HepG2 (cell line): ENCODE measurements around the gene PSKH1. TPM values are rescaled to one million over a fixed set of nuclear protein-coding genes. Genes with fewer than 3 reads are reported as not detected.

Experiments
- BRCA1 ChIP-seq: sonication (generic); formaldehyde crosslinking; IDR thresholded peaks from 2 replicates; pipeline ENCODE4 v1.4.0; 2020; ENCODE audit warnings: missing genetic modification reagents
- CENPBD1 ChIP-seq: sonication (generic); formaldehyde crosslinking; IDR thresholded peaks from 2 replicates; pipeline ENCODE4 v1.8.0; 2022; ENCODE audit warnings: missing genetic modification reagents, low read depth, mild to moderate bottlenecking, borderline replicate concordance
- CHD2 ChIP-seq: IDR thresholded peaks from 2 replicates; pipeline ENCODE4 v1.6.1; 2011; ENCODE audit warnings: low read depth, low read length, improper control_type of control experiment
- CTCF ChIP-seq: sonication (generic); formaldehyde crosslinking; IDR thresholded peaks from 2 replicates; pipeline ENCODE4 v1.5.0; 2020; ENCODE audit warnings: mild to moderate bottlenecking, missing genetic modification reagents, moderate library complexity
- ETS1 ChIP-seq: sonication (generic); formaldehyde crosslinking; IDR thresholded peaks from 2 replicates; pipeline ENCODE4 v1.4.0; 2020; ENCODE audit warnings: missing genetic modification reagents
- FOXA1 ChIP-seq, 2 experiments: fragments of 450-650 bp in 1 of 2; sonication (generic) in 1 of 2; formaldehyde crosslinking in 1 of 2; IDR thresholded peaks; 2 replicates each; pipeline versions ENCODE4 v1.4.0 to v1.6.1; 2016 to 2020; ENCODE audit warnings: missing genetic modification reagents in 1 of 2
- GMEB1 ChIP-seq: sonication (generic); formaldehyde crosslinking; IDR thresholded peaks from 2 replicates; pipeline ENCODE4 v1.5.1; 2020; ENCODE audit warnings: missing genetic modification reagents, mild to moderate bottlenecking, borderline replicate concordance
- HES4 ChIP-seq: sonication (generic); formaldehyde crosslinking; IDR thresholded peaks from 2 replicates; pipeline ENCODE4 v1.9.0; 2021; ENCODE audit warnings: mild to moderate bottlenecking, missing genetic modification reagents, borderline replicate concordance
- HOXA3 ChIP-seq: sonication (generic); formaldehyde crosslinking; IDR thresholded peaks from 2 replicates; pipeline ENCODE4 v1.5.0; 2020; ENCODE audit warnings: missing genetic modification reagents
- MIER3 ChIP-seq: IDR thresholded peaks from 2 replicates; pipeline ENCODE4 v1.6.1; 2016; ENCODE audit warnings: missing compliant biosample characterization, borderline replicate concordance
- SALL2 ChIP-seq: sonication (generic); formaldehyde crosslinking; IDR thresholded peaks from 2 replicates; pipeline ENCODE4 v1.8.1; 2023; ENCODE audit warnings: mild to moderate bottlenecking, missing genetic modification reagents, inconsistent platforms
- STAT6 ChIP-seq: sonication (generic); formaldehyde crosslinking; IDR thresholded peaks from 2 replicates; pipeline ENCODE4 v1.4.0; 2020; ENCODE audit warnings: missing genetic modification reagents, mild to moderate bottlenecking, borderline replicate concordance
- TARDBP ChIP-seq: sonication (generic); formaldehyde crosslinking; IDR thresholded peaks from 2 replicates; pipeline ENCODE4 v1.8.0; 2022; ENCODE audit warnings: mild to moderate bottlenecking, missing genetic modification reagents
- TCF7 ChIP-seq: sonication (generic); IDR thresholded peaks from 2 replicates; pipeline ENCODE4 v1.6.1; 2016; ENCODE audit warnings: antibody characterized with exemption, low read depth
- TFDP2 ChIP-seq: sonication (generic); formaldehyde crosslinking; IDR thresholded peaks from 2 replicates; pipeline ENCODE4 v1.4.0; 2020; ENCODE audit warnings: missing genetic modification reagents
- ZNF10 ChIP-seq: sonication (generic); formaldehyde crosslinking; IDR thresholded peaks from 2 replicates; pipeline ENCODE4 v1.4.0; 2020; ENCODE audit warnings: mild to moderate bottlenecking, low read depth, missing genetic modification reagents, borderline replicate concordance
- ZNF33B ChIP-seq: sonication (generic); formaldehyde crosslinking; IDR thresholded peaks from 2 replicates; pipeline ENCODE4 v1.5.1; 2020; ENCODE audit warnings: mild to moderate bottlenecking, missing genetic modification reagents
- ZNF644 ChIP-seq: IDR thresholded peaks from 2 replicates; pipeline ENCODE4 v1.6.1; 2016; ENCODE audit warnings: low read depth
- ZNF879 ChIP-seq: sonication (generic); formaldehyde crosslinking; IDR thresholded peaks from 2 replicates; pipeline ENCODE4 v1.8.1; 2023; ENCODE audit warnings: missing genetic modification reagents
- polyA plus RNA-seq, 8 experiments: library from polyadenylated mRNA; depleted of rRNA in 3 of 8; stranded (reverse) in 7 of 8; unstranded in 1 of 8; fragments of >200 nt; fragmentation: Illumina TruSeq in 4 of 8; extraction: Trizol in 4 of 8; gene quantifications; 2 replicates each; pipeline versions ENCODE4 v1.2.1 to v1.2.3, GENCODE V29; 2011 to 2016; ENCODE audit warnings: low read depth in 4 of 8, missing spikeins in 1 of 8, mixed read lengths in 1 of 8; ENCODE audit not compliant: insufficient read depth in 1 of 8
- total RNA-seq, 5 experiments: library from RNA; depleted of rRNA; stranded (reverse); fragments of >200 nt; fragmentation: Illumina TruSeq; extraction: Trizol; gene quantifications; 2 replicates each; pipeline ENCODE4 v1.2.3, GENCODE V29; 2016; ENCODE audit warnings: low read depth in 1 of 5

Gene PSKH1
- total and polyA plus RNA-seq, 2 of the 13 experiments (the other 11 are each of a cell fraction or from before 2014, with no cell fraction given) = 8.4 to 19.1 TPM

- TF ChIP-seq MIER3 (CRISPR knock-in tag) (no peak), ETS1 (CRISPR knock-in tag) (no peak), FOXA1 (IDR thresholded peaks at IDR 0.05) (no peak), FOXA1 (CRISPR knock-in tag; IDR thresholded peaks at IDR 0.05) (no peak), CTCF (no peak), ZNF33B (CRISPR knock-in tag) (no peak), BRCA1 (no peak), STAT6 (CRISPR knock-in tag) (no peak), HOXA3 (CRISPR knock-in tag) (no peak), TFDP2 (0 out of 2 replicates have a peak, but pooled peaks have one; percentile 15), TCF7 (no peak), CHD2 (no peak), CENPBD1 (CRISPR knock-in tag) (no peak), ZNF10 (no peak), HES4 (no peak), TARDBP (CRISPR knock-in tag) (peak; percentile 73), SALL2 (no peak), GMEB1 (no peak), ZNF879 (CRISPR knock-in tag) (no peak), ZNF644 (CRISPR knock-in tag) (no peak)
These were observed 72.9 kb downstream of the PSKH1 start (continued) for GRCh38 chr16:67965668-67966548.
